ENCODE data around the gene DDX1. TPM values are rescaled to one million over a fixed set of nuclear protein-coding genes. Genes with fewer than 3 reads are reported as not detected.
"Not testable (repeated sequence)": the region's sequence is repeated elsewhere in the genome, so short reads cannot be mapped to it uniquely, and the experiment has no call there.

DDX1 gene
- polyA plus RNA-seq, 1 donor from 2014 or later, result 38.0 TPM

GRCh38 chr2:15596968-15597367 lies 5.3 kb downstream of the DDX1 start:
- Mint-ChIP-seq H3K9me3 (no peaks in the 10 kb centered on the region), H3K4me3 (peak overlapping the region in 1 of 4 donors; percentile 31), H3K4me1 (peaks cover 13 to 15% (median 15%) of the 10 kb centered on the region in 3 donors), H3K36me3 (peaks cover 3% of the 10 kb centered on the region), H3K27me3 (no peaks in the 10 kb centered on the region), H3K27ac (no peak overlapping the region)

GRCh38 chr2:15599994-15600393 lies 8.3 kb downstream of the DDX1 start:
- peaks cover 9% of the 10 kb centered on the region for H3K36me3 Mint-ChIP-seq
- H3K4me1 Mint-ChIP-seq, result peaks cover 0 to 4% (median 0%) of the 10 kb centered on the region in 3 donors
- no peaks in the 10 kb centered on the region for H3K9me3 Mint-ChIP-seq
- no peak overlapping the region for H3K27ac Mint-ChIP-seq
- H3K27me3 Mint-ChIP-seq, result no peaks in the 10 kb centered on the region
- H3K4me3 Mint-ChIP-seq, result no peak overlapping the region

- Mint-ChIP-seq H3K9me3 (no peaks in the 10 kb centered on the region), H3K36me3 (peaks cover 5% of the 10 kb centered on the region), H3K4me3 (no peak overlapping the region), H3K27ac (peak overlapping the region in 1 of 3 donors; percentile 19), H3K4me1 (peaks cover 0 to 4% (median 0%) of the 10 kb centered on the region in 3 donors), H3K27me3 (no peaks in the 10 kb centered on the region)
These were observed 10.0 kb downstream of the DDX1 start for GRCh38 chr2:15601681-15602080.

GRCh38 chr2:15602393-15602792 lies 10.7 kb downstream of the DDX1 start:
- Mint-ChIP-seq H3K9me3 (no peaks in the 10 kb centered on the region), H3K36me3 (peaks cover 8% of the 10 kb centered on the region), H3K4me1 (peaks cover 0 to 4% (median 0%) of the 10 kb centered on the region in 3 donors), H3K27ac (no peak overlapping the region), H3K27me3 (no peaks in the 10 kb centered on the region), H3K4me3 (no peak overlapping the region)

- Mint-ChIP-seq H3K36me3 (peaks cover 13% of the 10 kb centered on the region), H3K4me3 (no peak overlapping the region), H3K4me1 (peaks cover 0 to 4% (median 0%) of the 10 kb centered on the region in 3 donors), H3K27ac (no peak overlapping the region), H3K27me3 (no peaks in the 10 kb centered on the region), H3K9me3 (no peaks in the 10 kb centered on the region)
These were observed 11.5 kb downstream of the DDX1 start for GRCh38 chr2:15603044-15603765.

- no peak overlapping the region for H3K4me3 Mint-ChIP-seq
- peaks cover 13% of the 10 kb centered on the region for H3K36me3 Mint-ChIP-seq
- H3K9me3 Mint-ChIP-seq, result no peaks in the 10 kb centered on the region
- H3K4me1 Mint-ChIP-seq, result peaks cover 0 to 4% (median 0%) of the 10 kb centered on the region in 3 donors
- H3K27ac Mint-ChIP-seq, result no peak overlapping the region
- H3K27me3 Mint-ChIP-seq, result no peaks in the 10 kb centered on the region
These were observed 12.3 kb downstream of the DDX1 start for GRCh38 chr2:15603948-15604347.

GRCh38 chr2:15605721-15606120 lies 14.1 kb downstream of the DDX1 start:
- Mint-ChIP-seq H3K4me1 (no peaks in the 10 kb centered on the region), H3K4me3 (no peak overlapping the region), H3K27me3 (no peaks in the 10 kb centered on the region), H3K36me3 (peaks cover 20% of the 10 kb centered on the region), H3K9me3 (no peaks in the 10 kb centered on the region), H3K27ac (peak overlapping the region in 1 of 3 donors; percentile 49)

- no peaks in the 10 kb centered on the region for H3K4me1 Mint-ChIP-seq
- no peak overlapping the region for H3K4me3 Mint-ChIP-seq
- no peaks in the 10 kb centered on the region for H3K27me3 Mint-ChIP-seq
- H3K36me3 Mint-ChIP-seq, result peaks cover 20% of the 10 kb centered on the region
- no peak overlapping the region for H3K27ac Mint-ChIP-seq
- no peaks in the 10 kb centered on the region for H3K9me3 Mint-ChIP-seq
These were observed 15.1 kb downstream of the DDX1 start for GRCh38 chr2:15606481-15607441.

GRCh38 chr2:15607709-15608391 lies 16.2 kb downstream of the DDX1 start:
- Mint-ChIP-seq H3K27me3 (no peaks in the 10 kb centered on the region), H3K27ac (no peak overlapping the region), H3K4me1 (no peaks in the 10 kb centered on the region), H3K9me3 (no peaks in the 10 kb centered on the region), H3K36me3 (peaks cover 20% of the 10 kb centered on the region), H3K4me3 (no peak overlapping the region)

GRCh38 chr2:15608392-15608761 lies 16.7 kb downstream of the DDX1 start:
- Mint-ChIP-seq H3K27ac (no peak overlapping the region), H3K9me3 (no peaks in the 10 kb centered on the region), H3K36me3 (peaks cover 20% of the 10 kb centered on the region), H3K4me3 (no peak overlapping the region), H3K4me1 (no peaks in the 10 kb centered on the region), H3K27me3 (no peaks in the 10 kb centered on the region)

- Mint-ChIP-seq H3K36me3 (peaks cover 20% of the 10 kb centered on the region), H3K9me3 (no peaks in the 10 kb centered on the region), H3K27ac (no peak overlapping the region), H3K4me1 (peaks cover 0 to 1% (median 0%) of the 10 kb centered on the region in 3 donors), H3K4me3 (no peak overlapping the region), H3K27me3 (no peaks in the 10 kb centered on the region)
These were observed 17.8 kb downstream of the DDX1 start for GRCh38 chr2:15609341-15610042.

- H3K36me3 Mint-ChIP-seq, result peaks cover 17% of the 10 kb centered on the region
- H3K4me3 Mint-ChIP-seq, result no peak overlapping the region
- H3K9me3 Mint-ChIP-seq, result no peaks in the 10 kb centered on the region
- H3K4me1 Mint-ChIP-seq, result peaks cover 0 to 1% (median 0%) of the 10 kb centered on the region in 3 donors
- H3K27me3 Mint-ChIP-seq, result no peaks in the 10 kb centered on the region
- H3K27ac Mint-ChIP-seq, result peak overlapping the region in 1 of 3 donors; percentile 27
These were observed 18.8 kb downstream of the DDX1 start for GRCh38 chr2:15610430-15610952.

- H3K27me3 Mint-ChIP-seq, H3K4me1 Mint-ChIP-seq, H3K4me3 Mint-ChIP-seq, H3K9me3 Mint-ChIP-seq, H3K27ac Mint-ChIP-seq: not testable (repeated sequence)
- peaks cover 15% of the 10 kb centered on the region for H3K36me3 Mint-ChIP-seq
These were observed 20.4 kb downstream of the DDX1 start for GRCh38 chr2:15612101-15612500.

GRCh38 chr2:15613736-15614429 lies 22.2 kb downstream of the DDX1 start:
- Mint-ChIP-seq H3K36me3 (peaks cover 9% of the 10 kb centered on the region), H3K9me3 (no peaks in the 10 kb centered on the region), H3K4me1 (peaks cover 0 to 1% (median 0%) of the 10 kb centered on the region in 3 donors), H3K27me3 (no peaks in the 10 kb centered on the region), H3K27ac (peak overlapping the region in 1 of 3 donors; percentile 90), H3K4me3 (no peak overlapping the region)

Data from IgD-negative memory B cell (primary cell).